Neural cell (in vitro differentiated cells): Measurements from ENCODE around the gene SNX15. TPM values are rescaled to one million over a fixed set of nuclear protein-coding genes. Genes with fewer than 3 reads are reported as not detected.

Experiments used
- H2AFZ ChIP-seq: fragments of 200-600, 300-800 bp; sonication (generic), shearing (Covaris generic); 2 replicates; pipeline ENCODE4 v1.6.0; 2014; ENCODE audit warnings: low read depth, mild to moderate bottlenecking, antibody characterized with exemption, low read length, moderate library complexity
- H3F3A ChIP-seq: fragments of 200-600 bp; shearing (Covaris generic); 2 replicates; pipeline ENCODE4 v1.6.1; 2016; ENCODE audit warnings: mild to moderate bottlenecking, moderate library complexity, mixed read lengths, antibody characterized with exemption, low read length; ENCODE audit not compliant: insufficient read depth, poor library complexity, severe bottlenecking
- H3K27ac ChIP-seq: fragments of 200-600, 300-800 bp; sonication (generic), shearing (Covaris generic); 2 replicates; pipeline ENCODE4 v1.5.1; 2014; ENCODE audit warnings: mild to moderate bottlenecking, low read length, moderate library complexity
- H3K27me3 ChIP-seq: fragments of 300-800, 200-600 bp; sonication (generic), shearing (Covaris generic); 2 replicates; pipeline ENCODE4 v1.6.0; 2014; ENCODE audit warnings: mild to moderate bottlenecking, low read depth, low read length, moderate library complexity; ENCODE audit not compliant: insufficient read depth
- H3K36me3 ChIP-seq: fragments of 300-800, 200-600 bp; sonication (generic), shearing (Covaris generic); 2 replicates; pipeline ENCODE4 v1.5.1; 2014; ENCODE audit warnings: mild to moderate bottlenecking, antibody characterized with exemption, low read length, moderate library complexity; ENCODE audit not compliant: insufficient read depth
- H3K4me2 ChIP-seq: fragments of 300-800, 200-600 bp; sonication (generic), shearing (Covaris generic); 2 replicates; pipeline ENCODE4 v1.6.0; 2014; ENCODE audit warnings: mild to moderate bottlenecking, low read length
- H3K4me3 ChIP-seq: fragments of 300-800, 200-600 bp; sonication (generic), shearing (Covaris generic); 2 replicates; pipeline ENCODE4 v1.5.1; 2014; ENCODE audit warnings: mild to moderate bottlenecking, low read length, moderate library complexity
- H3K79me2 ChIP-seq: fragments of 200-600 bp; shearing (Covaris generic); replicated peaks from 2 replicates; pipeline ENCODE4 v1.6.0; 2014; ENCODE audit warnings: mild to moderate bottlenecking, low read length, moderate library complexity; ENCODE audit not compliant: insufficient read depth
- H3K9ac ChIP-seq: fragments of 300-800, 200-600 bp; sonication (generic), shearing (Covaris generic); 2 replicates; pipeline ENCODE4 v1.6.1; 2016; ENCODE audit warnings: mild to moderate bottlenecking, low read length, mixed read lengths
- H3K9me2 ChIP-seq: fragments of 200-600 bp; shearing (Covaris generic); 2 replicates; pipeline ENCODE4 v1.6.1; 2016; ENCODE audit warnings: mild to moderate bottlenecking, low read length, mixed read lengths; ENCODE audit not compliant: insufficient read depth
- H3K9me3 ChIP-seq: fragments of 200-600, 300-800 bp; sonication (generic), shearing (Covaris generic); 2 replicates; pipeline ENCODE4 v1.6.1; 2016; ENCODE audit warnings: mild to moderate bottlenecking, mixed run types, low read length, moderate library complexity, mixed read lengths
- H4K20me1 ChIP-seq: fragments of 200-600 bp; shearing (Covaris generic); 2 replicates; pipeline ENCODE4 v1.6.1; 2016; ENCODE audit warnings: mild to moderate bottlenecking, mixed run types; ENCODE audit not compliant: insufficient read depth
- CTCF ChIP-seq: fragments of 450-650 bp; IDR thresholded peaks from 2 replicates; pipeline ENCODE4 v1.5.1; 2014; ENCODE audit warnings: antibody characterized with exemption, mild to moderate bottlenecking, moderate library complexity; ENCODE audit not compliant: poor library complexity, severe bottlenecking
- EP300 ChIP-seq: fragments of 450-650 bp; conservative IDR thresholded peaks from 2 replicates; pipeline ENCODE4 v1.6.1; 2014; ENCODE audit warnings: antibody characterized with exemption, mild to moderate bottlenecking, moderate library complexity; ENCODE audit not compliant: poor library complexity, severe bottlenecking
- EZH2 ChIP-seq: fragments of 200-600, 300-800 bp; shearing (Covaris generic), sonication (generic); IDR thresholded peaks from 2 replicates; pipeline ENCODE4 v1.6.1; 2014; ENCODE audit warnings: antibody characterized with exemption, low read length, borderline replicate concordance, mild to moderate bottlenecking; ENCODE audit not compliant: insufficient read depth, poor library complexity, severe bottlenecking
- MXI1 ChIP-seq: fragments of 450-650 bp; conservative IDR thresholded peaks from 2 replicates; pipeline ENCODE4 v1.6.1; 2014; ENCODE audit warnings: antibody characterized with exemption, mild to moderate bottlenecking; ENCODE audit not compliant: poor library complexity, severe bottlenecking
- POLR2AphosphoS5 ChIP-seq: IDR thresholded peaks from 2 replicates; pipeline ENCODE4 v1.6.1; 2012
- RAD21 ChIP-seq: fragments of 450-650 bp; conservative IDR thresholded peaks from 2 replicates; pipeline ENCODE4 v1.6.1; 2014; ENCODE audit warnings: antibody characterized with exemption, mild to moderate bottlenecking, moderate library complexity
- REST ChIP-seq: IDR thresholded peaks from 2 replicates; pipeline ENCODE4 v1.6.1; 2012; ENCODE audit warnings: borderline replicate concordance
- SMC3 ChIP-seq: fragments of 450-650 bp; conservative IDR thresholded peaks from 2 replicates; pipeline ENCODE4 v1.6.1; 2014; ENCODE audit warnings: antibody characterized with exemption, mild to moderate bottlenecking, moderate library complexity; ENCODE audit not compliant: poor library complexity
- TAF1 ChIP-seq: IDR thresholded peaks from 2 replicates; pipeline ENCODE4 v1.6.1; 2012; ENCODE audit warnings: low read depth
- polyA plus RNA-seq: library from polyadenylated mRNA; depleted of rRNA; stranded (reverse); fragments of >200 nt; gene quantifications from 2 replicates; pipeline ENCODE4 v1.2.3, GENCODE V29; 2014

SNX15 gene
- polyA plus RNA-seq, 1 donor from 2014 or later: 11.2 TPM

GRCh38 chr11:65014726-65015227 lies 12.5 kb upstream of the SNX15 start:
- Histone ChIP-seq H3K4me3 (peak overlapping the region; percentile 90), H3K27ac (peak overlapping the region; percentile 82), H2AFZ (peak overlapping the region; percentile 60), H3K9me3 (no peaks in the 10 kb centered on the region), H3F3A (no peaks in the 10 kb centered on the region), H4K20me1 (no peaks in the 10 kb centered on the region), H3K9me2 (no peaks in the 10 kb centered on the region), H3K36me3 (no peaks in the 10 kb centered on the region), H3K9ac (peak overlapping the region; percentile 84), H3K79me2 (no peaks in the 10 kb centered on the region), H3K4me2 (peak overlapping the region; percentile 55), H3K27me3 (no peaks in the 10 kb centered on the region)
- TF ChIP-seq RAD21 (no peak), EZH2 (no peak), CTCF (no peak)

GRCh38 chr11:65016705-65017104 lies 10.5 kb upstream of the SNX15 start:
- Histone ChIP-seq H3K4me3 (no peak overlapping the region), H3K9ac (no peak overlapping the region), H3K27me3 (no peaks in the 10 kb centered on the region), H3K9me3 (no peaks in the 10 kb centered on the region), H3K27ac (no peak overlapping the region), H3K36me3 (no peaks in the 10 kb centered on the region), H3K4me2 (no peak overlapping the region), H3F3A (no peaks in the 10 kb centered on the region), H3K79me2 (no peaks in the 10 kb centered on the region), H2AFZ (no peak overlapping the region), H3K9me2 (no peaks in the 10 kb centered on the region), H4K20me1 (no peaks in the 10 kb centered on the region)
- TF ChIP-seq EP300 (no peak), EZH2 (no peak), POLR2AphosphoS5 (no peak), TAF1 (no peak)

- no peaks in the 10 kb centered on the region for H4K20me1 ChIP-seq
- H3K9me3 ChIP-seq: no peaks in the 10 kb centered on the region
- TF ChIP-seq TAF1: no peak
- no peak for TF ChIP-seq SMC3
- no peak for TF ChIP-seq EP300
- TF ChIP-seq MXI1: no peak
- TF ChIP-seq REST: no peak
- TF ChIP-seq EZH2: no peak
- no peak for TF ChIP-seq CTCF
- TF ChIP-seq RAD21: no peak
- TF ChIP-seq POLR2AphosphoS5: no peak
- no peaks in the 10 kb centered on the region for H3K9me2 ChIP-seq
- H3K27ac ChIP-seq: no peak overlapping the region
- H3K9ac ChIP-seq: no peak overlapping the region
- no peak overlapping the region for H3K4me3 ChIP-seq
- no peak overlapping the region for H3K4me2 ChIP-seq
- no peak overlapping the region for H2AFZ ChIP-seq
- no peaks in the 10 kb centered on the region for H3K36me3 ChIP-seq
- no peaks in the 10 kb centered on the region for H3F3A ChIP-seq
- no peaks in the 10 kb centered on the region for H3K27me3 ChIP-seq
- H3K79me2 ChIP-seq: no peaks in the 10 kb centered on the region
Observed at GRCh38 chr11:65017937-65018336, 9.3 kb upstream of the SNX15 start.
